ENCODE results near the gene KRTAP10-10.
"Not testable (repeated sequence)": the region's sequence is repeated elsewhere in the genome, so short reads cannot be mapped to it uniquely, and the experiment has no call there.

KRTAP10-10 gene

DNA sequence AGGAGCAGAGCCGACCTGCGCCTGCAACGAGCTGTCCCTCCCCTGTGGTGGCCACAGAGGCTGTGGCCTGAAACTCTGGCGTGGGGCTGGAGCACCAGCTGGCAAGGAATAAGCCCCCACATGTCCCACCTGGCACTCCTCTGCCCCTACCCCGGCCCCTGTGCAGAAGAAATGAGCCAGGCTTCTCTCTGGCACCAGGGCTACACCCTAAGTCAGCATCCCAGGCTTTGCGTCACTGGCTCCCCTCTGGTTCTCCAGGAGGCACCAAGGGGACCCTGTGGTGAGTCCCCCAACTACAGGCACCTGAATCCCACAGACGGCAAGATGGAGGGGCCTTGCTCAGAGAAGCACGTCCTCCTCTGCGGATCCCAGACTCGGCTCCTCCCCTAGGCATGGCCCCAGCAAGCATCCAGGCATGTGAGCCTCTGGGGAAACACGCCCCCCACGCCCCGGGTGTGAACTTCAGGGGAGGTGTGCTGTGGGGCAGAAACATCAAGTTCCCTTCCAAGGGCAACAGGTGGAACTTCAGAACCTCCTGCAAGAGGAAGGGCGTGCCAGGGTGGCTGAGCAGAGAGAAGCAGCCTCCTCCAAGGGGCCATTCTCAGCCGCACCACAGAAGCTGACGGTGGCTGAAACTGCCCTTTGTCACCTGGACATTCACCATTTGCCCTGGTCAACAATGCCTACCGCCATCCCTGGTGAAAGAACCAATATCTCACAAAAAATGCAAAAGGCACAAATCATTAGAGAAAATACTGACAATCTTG, 33.9 kb upstream of the KRTAP10-10 start:
- no peak for DNase-seq

GRCh38 chr21:44603911-44604310, 33.2 kb upstream of the KRTAP10-10 start:
- DNase-seq: no peak

- no peak for DNase-seq
Measured at GRCh38 chr21:44606495-44606894, 30.7 kb upstream of the KRTAP10-10 start.

GRCh38 chr21:44609193-44609592, 28.0 kb upstream of the KRTAP10-10 start:
- DNase-seq: no peak

DNA sequence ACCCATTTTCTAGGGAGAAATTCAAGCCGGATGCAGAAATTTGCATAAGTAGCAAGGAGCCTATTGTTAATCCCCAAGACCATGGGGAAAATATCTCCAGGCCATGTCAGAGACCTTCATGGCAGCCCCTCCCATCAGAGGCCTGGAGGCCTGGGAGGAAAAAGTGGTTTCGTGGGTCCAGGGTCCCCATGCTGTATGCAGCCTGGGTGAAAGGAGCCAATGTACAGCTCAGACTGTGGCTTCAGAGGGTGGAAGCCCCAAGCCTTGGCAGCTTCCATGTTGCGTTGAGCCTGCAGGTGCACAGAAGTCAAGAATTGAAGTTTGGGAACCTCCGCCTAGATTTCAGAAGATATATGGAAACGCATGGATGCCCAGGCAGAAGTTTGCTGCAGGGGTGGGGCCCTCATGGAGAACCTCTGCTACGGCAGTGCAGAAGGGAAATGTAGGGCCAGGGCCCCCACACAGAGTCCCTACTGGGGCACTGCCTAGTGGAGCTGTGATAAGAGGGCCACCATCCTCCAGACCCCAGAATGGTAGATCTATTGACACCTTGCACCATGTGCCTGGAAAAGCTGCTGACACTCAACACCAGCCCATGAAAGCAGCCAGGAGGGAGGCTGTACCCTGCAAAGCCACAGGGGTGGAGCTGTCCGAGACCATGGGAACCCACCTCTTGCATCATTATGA, 26.9 kb upstream of the KRTAP10-10 start:
- DNase-seq: not testable (repeated sequence)

GRCh38 chr21:44611551-44611950, 25.6 kb upstream of the KRTAP10-10 start:
- no peak for DNase-seq

DNA sequence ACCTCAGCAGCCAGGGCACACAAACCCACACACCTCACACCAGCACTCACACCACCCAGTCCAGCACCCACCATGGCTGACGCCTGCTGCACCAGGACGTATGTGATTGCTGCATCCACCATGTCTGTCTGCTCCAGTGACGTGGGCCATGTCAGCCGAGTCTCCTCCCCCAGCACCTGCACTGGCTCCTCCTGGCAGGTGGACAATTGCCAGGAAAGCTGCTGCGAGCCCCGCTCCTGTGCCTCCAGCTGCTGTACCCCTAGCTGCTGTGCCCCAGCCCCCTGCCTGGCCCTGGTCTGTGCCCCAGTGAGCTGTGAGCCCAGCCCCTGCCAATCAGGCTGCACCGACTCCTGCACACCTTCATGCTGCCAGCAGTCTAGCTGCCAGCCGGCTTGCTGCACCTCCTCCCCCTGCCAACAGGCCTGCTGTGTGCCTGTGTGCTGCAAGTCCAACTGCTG, 25.1 kb upstream of the KRTAP10-10 start, which contains the start of gene KRTAP10-8:
KRTAP10-8 (plus strand) TSS at position 51 of the 458 bp plus-strand sequence; CDS start at position 73, 22 bp downstream.
- no peak for DNase-seq

- DNase-seq: no peak
Measured at GRCh38 chr21:44612669-44613229, 24.4 kb upstream of the KRTAP10-10 start.

- DNase-seq: no peak
Measured at GRCh38 chr21:44613386-44614155, 23.6 kb upstream of the KRTAP10-10 start.

DNA sequence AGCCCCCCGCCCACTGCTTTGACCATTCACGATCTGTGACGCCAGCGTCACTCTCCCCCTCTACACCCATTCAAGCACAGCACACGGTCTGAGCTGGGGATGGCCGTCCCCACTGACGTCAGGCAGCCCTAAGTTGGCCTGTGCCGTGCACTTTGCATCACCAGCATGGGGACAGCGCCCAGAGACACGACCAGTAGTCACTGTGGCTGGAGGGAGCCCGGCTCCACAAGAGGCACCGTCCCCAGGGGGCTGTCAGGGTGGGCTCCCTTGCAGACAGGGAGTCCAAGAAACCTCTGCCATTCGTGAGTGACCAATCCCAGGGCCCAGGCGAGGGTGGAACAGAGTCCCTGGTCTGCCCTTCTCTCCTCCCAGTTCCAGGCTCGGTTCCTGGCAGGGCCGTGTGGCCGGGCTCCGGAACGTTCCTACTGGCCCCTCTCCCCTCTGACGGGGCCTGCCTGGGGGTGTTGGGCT, 23.0 kb upstream of the KRTAP10-10 start:
- DNase-seq: no peak

GRCh38 chr21:44614961-44615391, 22.2 kb upstream of the KRTAP10-10 start:
- no peak for DNase-seq

- no peak for DNase-seq
Measured at GRCh38 chr21:44615466-44615865, 21.7 kb upstream of the KRTAP10-10 start.

GRCh38 chr21:44615911-44616590, 21.1 kb upstream of the KRTAP10-10 start:
- DNase-seq: no peak

DNA sequence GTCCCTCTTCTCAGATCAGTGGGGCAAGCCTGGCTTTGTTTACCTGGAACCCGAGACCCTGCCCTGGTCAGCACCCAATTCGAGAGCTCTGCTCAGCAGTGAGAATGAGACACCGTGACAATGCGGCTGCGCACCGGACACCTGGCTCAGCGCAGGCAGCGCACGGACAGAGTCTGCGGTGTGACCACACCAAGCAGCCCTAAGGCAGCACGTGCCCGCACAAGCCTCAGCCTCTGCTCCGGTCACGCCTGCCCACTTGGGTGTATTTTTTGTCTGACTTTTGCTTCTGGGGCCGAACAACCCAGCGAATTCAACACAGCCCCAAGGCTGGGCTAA, 20.6 kb upstream of the KRTAP10-10 start:
- no peak for DNase-seq

DNA sequence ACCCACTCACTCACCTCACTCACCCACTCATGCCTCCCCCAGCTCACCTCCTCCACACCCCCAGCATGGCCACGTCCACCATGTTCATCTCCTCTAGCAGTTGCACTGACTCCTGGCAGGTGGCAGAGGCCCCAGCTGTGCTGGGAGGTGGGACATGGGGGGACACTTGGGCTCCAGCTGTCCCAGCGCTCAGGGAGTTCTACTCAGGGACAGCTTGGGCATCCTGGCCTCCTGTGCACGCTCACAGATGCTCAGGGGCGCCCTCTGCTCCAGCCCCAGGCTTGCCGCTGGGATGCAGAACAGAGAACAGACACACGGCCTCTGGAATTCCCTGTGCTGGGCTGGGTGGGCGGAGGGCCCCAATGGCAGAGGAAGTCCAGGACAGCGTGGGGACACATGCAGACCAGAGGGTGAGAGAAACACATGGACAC, 20.1 kb upstream of the KRTAP10-10 start:
- DNase-seq: no peak

DNA sequence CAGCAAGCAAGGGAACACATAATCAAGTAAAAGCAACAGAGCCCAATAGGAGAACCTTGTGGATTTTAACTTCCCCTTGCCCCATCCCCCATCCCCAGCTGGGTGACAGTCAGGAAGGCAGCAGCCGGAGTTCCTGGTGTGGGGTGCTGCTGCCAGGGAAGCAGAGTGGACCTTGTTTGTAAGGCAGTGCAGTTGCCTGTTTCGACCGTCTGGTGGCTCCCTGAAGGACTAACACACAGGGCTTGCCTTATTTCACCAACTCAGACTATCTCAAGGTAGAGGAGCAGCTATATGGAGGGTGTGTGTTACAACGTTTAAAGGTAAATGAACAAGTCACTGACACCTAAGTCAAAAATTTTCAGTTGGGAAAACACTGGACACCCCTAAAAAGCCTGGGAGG, 18.7 kb upstream of the KRTAP10-10 start:
- DNase-seq: no peak

DNA sequence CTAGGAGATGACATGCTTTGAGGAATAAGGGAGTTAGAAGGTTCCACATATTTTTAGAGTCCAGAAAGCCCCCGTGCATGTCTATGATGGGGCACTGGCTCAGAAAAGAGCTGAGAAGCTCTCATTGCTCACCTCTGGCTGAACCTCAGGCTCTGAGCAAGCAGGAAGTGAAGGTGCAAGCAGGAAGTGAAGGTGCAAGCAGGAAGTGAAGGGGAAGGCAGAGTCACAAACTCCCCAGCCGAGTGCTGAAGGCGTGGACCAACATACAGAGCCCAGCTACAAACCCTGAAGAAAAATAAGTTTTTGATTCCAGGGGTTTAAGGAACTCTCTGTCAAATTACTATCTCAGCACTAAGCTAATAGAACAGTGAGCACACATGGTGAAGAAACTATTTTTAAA, 18.2 kb upstream of the KRTAP10-10 start:
- DNase-seq: peak; percentile 55

- no peak for DNase-seq
Measured at GRCh38 chr21:44619886-44620285, 17.3 kb upstream of the KRTAP10-10 start.

DNA sequence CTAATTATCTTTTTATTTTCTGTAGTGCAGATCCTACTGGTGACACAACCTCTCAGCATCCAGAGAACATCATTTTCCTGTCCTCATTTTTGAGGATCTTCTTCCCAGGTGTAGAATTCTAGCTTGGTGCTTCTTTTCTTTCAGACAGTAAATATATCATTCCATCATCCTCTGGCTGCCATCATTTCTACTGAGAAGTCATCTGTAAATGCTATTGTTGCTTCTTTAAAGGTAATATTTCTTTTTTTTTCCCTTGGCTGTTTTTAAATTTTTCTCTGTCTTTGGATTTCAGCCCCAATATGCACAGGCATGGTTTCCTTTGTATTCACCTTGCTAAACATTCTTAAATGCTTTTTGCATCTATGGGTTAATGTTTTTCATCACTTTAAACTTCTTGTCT, 13.6 kb upstream of the KRTAP10-10 start:
- no peak for DNase-seq

DNA sequence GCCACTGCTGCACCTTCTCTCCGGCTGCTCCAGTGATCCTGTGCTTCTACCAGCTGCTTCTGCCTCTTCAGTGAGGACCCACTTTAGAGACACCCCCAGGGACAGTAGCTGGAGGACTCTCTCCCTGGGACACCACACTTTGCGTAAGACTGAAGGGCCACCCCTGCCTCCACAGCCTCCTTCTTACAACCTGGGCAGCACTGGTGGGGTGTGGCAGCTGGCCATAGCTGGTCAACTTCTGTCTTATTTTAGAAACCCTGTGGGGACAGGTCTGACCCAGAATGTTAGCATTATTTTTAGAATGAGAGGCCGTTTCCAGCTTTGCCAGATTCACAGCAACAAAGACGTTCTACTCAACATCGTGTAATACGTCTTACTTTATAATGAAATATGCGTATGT, 11.4 kb upstream of the KRTAP10-10 start:
- DNase-seq: no peak

- no peak for DNase-seq
Measured at GRCh38 chr21:44626262-44626661, 10.9 kb upstream of the KRTAP10-10 start.

GRCh38 chr21:44626673-44627143, 10.4 kb upstream of the KRTAP10-10 start, which contains the start of gene KRTAP10-9:
Gene KRTAP10-9 (plus strand): TSS chr21:44627093. CDS start chr21:44627172, 79 bp downstream.
- no peak for DNase-seq

Measured in stimulated activated naive CD4-positive, alpha-beta T cell treated with Interleukin-2 at 50 U/mL for 16 hours (primary cell).